ENCODE data around the gene NIPAL3. TPM values are rescaled to one million over a fixed set of nuclear protein-coding genes. Genes with fewer than 3 reads are reported as not detected.
A peak's percentile ranks its signal among the peaks of the same experiment; 100 is the strongest.

NIPAL3 gene
- polyA plus RNA-seq, 1 donor (not counting 4 experiments of a cell fraction or from before 2014, with no cell fraction given), result 30.5 TPM

DNA sequence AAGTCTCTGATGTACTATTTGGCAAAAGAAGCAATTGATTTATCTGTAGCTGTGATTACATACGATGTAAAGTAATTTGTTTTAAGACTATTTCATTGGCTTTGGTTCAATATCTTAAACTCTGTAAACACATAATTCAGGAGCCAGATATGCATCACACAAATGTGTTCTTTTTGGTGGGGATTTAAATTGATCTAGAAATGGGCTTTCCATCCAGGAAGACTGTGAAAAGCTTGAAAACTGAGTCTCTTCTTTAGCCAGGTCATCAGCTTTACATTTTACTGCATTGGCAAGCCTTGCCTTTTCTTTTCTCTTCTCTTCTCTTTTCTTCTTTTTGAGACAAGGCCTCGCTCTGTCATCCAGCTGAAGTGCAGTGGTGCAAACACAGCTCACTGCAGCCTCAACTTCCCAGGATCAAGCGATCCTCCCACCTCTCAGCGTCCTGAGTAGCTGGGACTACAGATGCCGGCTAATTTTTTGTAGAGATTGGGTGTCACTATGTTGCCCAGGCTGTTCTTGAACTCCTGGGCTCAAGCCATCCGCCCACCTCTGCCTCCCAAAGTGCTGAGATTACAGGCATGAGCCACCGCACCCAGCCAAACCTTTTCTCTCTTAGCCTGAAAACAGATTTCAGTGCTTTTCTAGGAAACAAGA is 88.4 kb downstream of the NIPAL3 start:
- H3K27ac ChIP-seq (ENCODE audit: control insufficient read depth, insufficient read depth, low read length), result peak overlapping the region; percentile 72
- H2AFZ ChIP-seq (ENCODE audit: control insufficient read depth, low read length), result no peak overlapping the region
- H3K4me3 ChIP-seq (ENCODE audit: control insufficient read depth in 2 of 3, extremely low read depth in 1 of 3, insufficient read depth in 2 of 3, low read depth in 1 of 3, low read length in 3 of 3), result peak overlapping the region; percentile 54 to 94 (median 88)
- peak overlapping the region; percentile 80 for H3K9ac ChIP-seq (ENCODE audit: control insufficient read depth, extremely low read depth, insufficient read depth, low read length)
- no peaks in the 10 kb centered on the region for H4K20me1 ChIP-seq (ENCODE audit: control insufficient read depth, extremely low read depth, insufficient read depth, low read length)
- H3K4me2 ChIP-seq (ENCODE audit: control insufficient read depth, extremely low read depth, insufficient read depth, low read depth, low read length), result peak overlapping the region; percentile 87
- no peak for FAIRE-seq
- dilution Hi-C loops (cut with MboI; ENCODE audit: extremely low pct_ligation_motif_present, low sequenced_read_pairs), result no loop called here
- no peaks in the 10 kb centered on the region for H3K27me3 ChIP-seq (ENCODE audit: control insufficient read depth, extremely low read depth, insufficient read depth, low read length)
- H3K9me1 ChIP-seq (ENCODE audit: control insufficient read depth, extremely low read depth, insufficient read depth, low read length), result no peaks in the 10 kb centered on the region
- no peak for DNase-seq (ENCODE audit: low read depth, low spot score)
- peaks cover 16% of the 10 kb centered on the region for H3K4me1 ChIP-seq (ENCODE audit: control insufficient read depth, extremely low read depth, insufficient read depth, low read length)
- H3K36me3 ChIP-seq (ENCODE audit: control insufficient read depth in 2 of 2, extremely low read depth in 1 of 2, insufficient read depth in 2 of 2, low read length in 2 of 2), result no peaks in the 10 kb centered on the region
- peaks cover 15% of the 10 kb centered on the region for H3K79me2 ChIP-seq (ENCODE audit: control insufficient read depth, insufficient read depth, low read length)
- no peak for TF ChIP-seq EZH2 (IDR thresholded peaks at IDR 0.05; ENCODE audit: low read length)
- no peak for TF ChIP-seq CTCF (optimal IDR thresholded peaks at IDR 0.05 in 1 of 3, IDR thresholded peaks at IDR 0.05 in 1 of 3, conservative IDR thresholded peaks at IDR 0.05 in 1 of 3; ENCODE audit: extremely low read depth in 1 of 3, insufficient read depth in 2 of 3, low read length in 3 of 3)
- no peaks in the 10 kb centered on the region for H3K9me3 ChIP-seq (ENCODE audit: control insufficient read depth, low read depth, low read length)

- Histone ChIP-seq H3K4me3 (ENCODE audit: control insufficient read depth in 2 of 3, extremely low read depth in 1 of 3, insufficient read depth in 2 of 3, low read depth in 1 of 3, low read length in 3 of 3) (no peak overlapping the region), H2AFZ (ENCODE audit: control insufficient read depth, low read length) (no peak overlapping the region), H3K4me1 (ENCODE audit: control insufficient read depth, extremely low read depth, insufficient read depth, low read length) (peaks cover 16% of the 10 kb centered on the region), H3K9me1 (ENCODE audit: control insufficient read depth, extremely low read depth, insufficient read depth, low read length) (no peaks in the 10 kb centered on the region), H4K20me1 (ENCODE audit: control insufficient read depth, extremely low read depth, insufficient read depth, low read length) (no peaks in the 10 kb centered on the region), H3K27me3 (ENCODE audit: control insufficient read depth, extremely low read depth, insufficient read depth, low read length) (no peaks in the 10 kb centered on the region), H3K9ac (ENCODE audit: control insufficient read depth, extremely low read depth, insufficient read depth, low read length) (no peak overlapping the region), H3K4me2 (ENCODE audit: control insufficient read depth, extremely low read depth, insufficient read depth, low read depth, low read length) (peak overlapping the region; percentile 87), H3K79me2 (ENCODE audit: control insufficient read depth, insufficient read depth, low read length) (peaks cover 15% of the 10 kb centered on the region), H3K27ac (ENCODE audit: control insufficient read depth, insufficient read depth, low read length) (no peak overlapping the region), H3K36me3 (ENCODE audit: control insufficient read depth in 2 of 2, extremely low read depth in 1 of 2, insufficient read depth in 2 of 2, low read length in 2 of 2) (no peaks in the 10 kb centered on the region), H3K9me3 (ENCODE audit: control insufficient read depth, low read depth, low read length) (no peaks in the 10 kb centered on the region)
- dilution Hi-C loops (cut with MboI; ENCODE audit: extremely low pct_ligation_motif_present, low sequenced_read_pairs), result no loop called here
- TF ChIP-seq CTCF (optimal IDR thresholded peaks at IDR 0.05 in 1 of 3, IDR thresholded peaks at IDR 0.05 in 1 of 3, conservative IDR thresholded peaks at IDR 0.05 in 1 of 3; ENCODE audit: extremely low read depth in 1 of 3, insufficient read depth in 2 of 3, low read length in 3 of 3), result no peak
- no peak for TF ChIP-seq EZH2 (IDR thresholded peaks at IDR 0.05; ENCODE audit: low read length)
- no peak for DNase-seq (ENCODE audit: low read depth, low spot score)
- no peak for FAIRE-seq
These were observed 89.0 kb downstream of the NIPAL3 start for GRCh38 chr1:24504560-24504959.

Data from keratinocyte (primary cell).